NCI-H2171 treated with DMSO at 0.1 percent for 48 hours (cell line): Measurements from ENCODE around the gene DMXL2.

Experiments
- DNase-seq: peaks from one replicate; lab custom pipeline; 2025; lab: John Stamatoyannopoulos, UW

The DMXL2 gene

DNA sequence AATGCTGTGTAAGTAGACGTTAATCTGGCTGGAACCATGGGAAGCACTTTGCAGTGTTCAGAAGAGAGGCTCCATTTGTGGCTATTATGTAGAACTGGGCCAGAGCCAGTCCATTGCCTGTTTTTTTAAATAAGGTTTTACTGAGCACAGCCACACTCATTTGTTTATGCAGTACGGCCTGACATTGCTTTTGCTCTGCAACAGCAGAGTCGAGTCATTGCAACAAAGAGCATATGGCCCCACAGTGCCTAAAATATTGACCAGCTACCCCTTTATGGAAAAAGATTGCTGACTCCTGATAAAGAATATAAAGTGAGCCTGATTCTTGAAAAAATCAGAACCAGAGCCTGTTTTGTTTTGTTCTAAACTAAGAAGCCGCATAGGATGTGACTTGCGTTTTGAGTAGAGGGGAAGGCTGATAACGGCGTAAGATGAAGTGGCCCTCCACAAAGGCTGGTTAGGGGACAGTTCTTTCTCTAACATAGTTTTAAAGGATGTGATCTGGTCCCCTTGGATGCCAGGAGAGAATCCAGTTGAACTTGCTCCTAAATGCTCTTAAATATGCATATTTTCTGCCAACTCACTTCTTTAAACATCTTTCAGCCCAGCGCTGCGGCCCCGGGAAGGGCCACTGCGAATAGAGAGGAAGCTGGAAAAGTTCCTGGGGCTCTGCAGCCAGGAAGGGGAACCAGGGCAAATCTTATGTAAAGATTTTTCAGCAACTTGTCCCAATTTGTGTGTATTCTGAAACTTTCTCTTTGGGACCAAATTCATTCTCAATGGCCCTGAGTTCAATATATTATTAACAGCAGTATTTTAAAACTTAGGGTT, 216.7 kb downstream of the DMXL2 start:
- DNase-seq: no peak

DNA sequence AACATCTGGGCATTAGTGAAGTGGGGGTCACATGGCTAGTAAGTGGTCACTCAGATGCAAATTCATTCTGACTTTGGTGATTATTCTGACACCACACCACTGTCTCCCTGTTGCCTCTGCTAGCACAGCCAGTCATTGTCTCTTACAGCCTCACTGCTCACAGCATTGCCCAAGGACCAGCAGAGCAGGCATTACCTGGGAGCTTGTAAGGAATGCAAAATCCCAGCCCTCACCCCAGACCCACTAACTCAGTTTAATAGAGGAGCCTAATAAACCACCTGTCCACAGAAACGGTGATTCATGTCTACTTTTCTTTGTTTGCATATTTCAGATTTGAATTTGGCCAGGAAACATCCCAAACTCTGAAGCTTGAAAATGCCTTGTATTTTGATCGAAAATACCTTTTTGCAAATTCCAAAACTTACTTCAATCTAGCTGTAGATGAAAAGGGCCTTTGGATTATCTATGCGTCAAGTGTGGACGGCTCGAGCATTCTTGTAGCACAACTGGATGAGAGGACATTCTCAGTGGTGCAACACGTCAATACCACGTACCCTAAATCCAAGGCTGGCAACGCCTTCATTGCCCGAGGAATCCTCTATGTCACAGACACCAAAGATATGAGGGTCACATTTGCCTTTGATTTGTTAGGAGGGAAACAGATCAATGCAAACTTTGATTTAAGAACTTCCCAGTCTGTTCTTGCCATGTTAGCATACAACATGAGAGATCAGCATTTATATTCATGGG, 218.4 kb downstream of the DMXL2 start:
- DNase-seq: no peak

DNA sequence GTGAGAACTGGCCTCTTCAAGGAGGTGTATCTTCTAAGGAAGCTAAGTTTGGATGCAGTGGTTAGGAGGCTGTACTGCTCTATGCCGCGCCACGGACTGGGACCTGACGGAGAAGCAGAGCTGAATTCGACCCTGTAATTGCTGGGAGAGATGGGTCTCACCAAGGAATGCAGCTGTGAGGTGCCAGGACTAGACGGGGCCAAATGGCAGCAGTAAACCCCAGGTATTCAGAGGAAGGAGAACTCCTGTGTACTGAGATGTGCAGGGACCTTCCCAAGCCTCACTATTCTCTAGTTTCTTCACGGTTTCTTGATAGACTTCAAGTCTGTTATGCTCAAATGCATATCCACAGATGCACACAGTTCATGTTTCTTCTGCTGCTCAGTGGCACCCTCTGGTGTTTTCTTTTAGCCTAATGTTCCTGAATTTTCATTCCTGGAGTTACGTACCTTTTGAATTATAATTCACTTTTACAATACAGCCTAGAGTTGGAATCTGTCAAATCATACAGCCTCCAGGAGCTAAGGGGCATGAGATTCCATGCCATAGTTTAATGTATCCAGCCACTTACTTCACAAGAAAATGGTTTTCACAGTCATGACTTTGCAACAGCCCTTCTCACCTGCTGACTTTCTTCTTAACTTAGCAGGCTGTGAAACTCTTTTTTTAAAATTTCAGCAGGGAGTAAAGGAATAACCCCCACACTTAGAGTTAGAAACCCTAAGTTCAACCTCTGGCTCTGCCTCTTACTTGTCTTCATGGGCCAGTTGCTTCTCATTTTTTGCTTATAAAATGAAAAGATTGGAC, 219.3 kb downstream of the DMXL2 start:
- peak; percentile 54 for DNase-seq

DNA sequence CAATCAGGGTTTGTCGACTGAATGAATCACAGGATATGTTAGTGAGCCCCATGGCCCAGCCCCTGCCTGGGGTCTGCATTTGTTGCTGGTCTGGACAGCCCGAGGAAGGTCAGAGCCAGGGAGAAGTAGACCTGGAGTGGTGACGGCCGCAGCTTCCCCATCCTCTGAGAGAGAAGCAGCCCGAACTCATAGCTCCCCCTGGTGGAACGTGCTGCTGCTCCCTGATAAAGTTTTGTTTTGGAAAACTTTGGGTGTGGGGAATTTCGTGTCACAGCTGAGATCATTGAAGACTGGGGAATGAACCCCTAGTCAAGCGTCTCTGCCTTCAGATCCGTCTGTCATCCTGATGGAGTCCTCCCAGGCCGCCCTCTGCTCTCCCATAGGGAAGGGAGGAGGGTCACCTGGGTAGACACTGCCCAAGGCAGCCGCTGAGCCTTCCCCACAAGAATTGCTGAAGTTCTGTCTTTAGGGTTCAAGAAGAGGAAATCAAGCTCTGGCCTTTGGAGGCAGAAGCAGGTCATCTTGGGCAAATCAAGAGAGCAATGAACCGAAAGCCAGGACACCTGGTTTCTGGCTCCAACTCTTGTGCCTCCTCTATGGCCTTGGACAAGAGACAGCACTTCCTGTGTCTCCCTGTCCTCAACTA, 220.6 kb downstream of the DMXL2 start:
- DNase-seq: no peak

DNA sequence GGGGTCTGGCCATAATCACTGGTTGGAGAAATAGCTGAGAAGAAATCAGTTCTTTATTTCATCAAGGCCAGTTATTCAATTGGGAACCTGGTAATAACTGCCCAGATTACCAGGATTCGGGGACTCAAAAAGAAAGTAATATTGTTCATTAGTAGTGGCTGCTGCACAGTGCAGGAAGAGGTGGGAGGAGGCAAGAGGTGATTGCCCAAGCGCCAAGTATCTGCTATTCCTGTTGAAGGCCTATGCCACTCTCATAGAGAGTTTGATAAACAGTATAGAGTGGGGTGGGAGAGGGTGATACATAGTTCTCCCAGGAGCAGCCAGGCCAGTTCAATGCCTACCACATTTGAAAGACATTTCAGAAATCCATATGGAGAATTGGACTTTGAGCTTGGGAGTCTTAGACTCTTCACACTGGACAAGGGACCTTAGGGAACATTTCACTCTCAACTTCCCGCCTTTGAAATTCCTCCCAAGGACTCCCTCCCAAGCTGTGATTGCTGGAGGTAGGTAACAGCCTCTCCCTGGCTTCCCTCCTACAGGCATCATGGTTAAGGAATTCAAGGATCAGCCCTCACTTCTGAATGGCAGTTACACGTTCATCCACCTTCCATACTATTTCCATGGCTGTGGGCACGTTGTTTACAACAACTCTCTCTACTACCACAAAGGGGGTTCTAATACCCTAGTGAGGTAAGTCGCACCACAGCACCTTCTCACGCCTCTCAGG, 221.4 kb downstream of the DMXL2 start:
- no peak for DNase-seq

DNA sequence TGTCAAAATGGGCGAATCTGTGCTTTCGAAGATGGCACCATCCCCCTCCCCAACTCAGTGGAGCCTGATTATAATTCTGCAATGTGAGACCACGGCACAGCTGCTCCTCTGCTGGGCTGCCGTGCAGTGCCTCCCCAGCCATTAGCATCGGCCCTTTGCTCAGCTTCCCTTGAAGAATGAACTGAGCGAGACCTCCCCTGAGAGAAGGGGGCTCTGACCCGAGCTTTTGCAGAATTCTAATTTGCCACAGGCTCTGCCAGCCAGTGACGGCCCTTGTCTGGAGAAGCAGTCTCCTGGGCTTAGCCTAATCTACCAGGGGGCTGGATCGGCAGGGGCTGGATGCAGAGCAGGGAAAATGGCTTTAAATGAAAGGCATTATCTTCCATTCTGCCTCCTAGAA, 223.9 kb downstream of the DMXL2 start:
- peak; percentile 21 for DNase-seq
